HG03196 (cell line): ENCODE measurements around the gene PXYLP1.

ENCODE experiments used
- ATAC-seq: cut with Tn5 transposase; IDR thresholded peaks from one replicate; pipeline ENCODE4 v1.9.1; 2021; ENCODE audit not compliant: unreplicated experiment

PXYLP1 gene

DNA sequence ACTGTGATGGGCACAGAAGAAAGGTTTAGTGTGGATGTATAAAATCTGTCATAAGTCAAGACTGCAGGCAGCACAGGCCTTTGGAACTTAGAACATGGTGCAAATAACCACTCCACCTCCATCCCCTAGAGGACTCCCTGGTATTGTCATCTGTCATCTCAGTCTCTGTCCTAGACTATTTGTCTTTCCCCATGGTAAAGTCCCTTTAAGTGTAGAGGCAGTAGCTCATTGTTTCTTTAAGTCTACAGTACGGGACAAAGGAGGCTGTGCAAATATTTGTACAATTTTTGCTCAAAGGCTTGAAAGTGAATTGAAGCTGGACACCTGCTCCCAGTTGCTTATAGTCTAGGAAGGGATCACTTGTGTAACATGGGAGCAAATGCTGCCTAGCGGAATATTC, 3.2 kb upstream of the PXYLP1 start:
- ATAC-seq, result no peak

DNA sequence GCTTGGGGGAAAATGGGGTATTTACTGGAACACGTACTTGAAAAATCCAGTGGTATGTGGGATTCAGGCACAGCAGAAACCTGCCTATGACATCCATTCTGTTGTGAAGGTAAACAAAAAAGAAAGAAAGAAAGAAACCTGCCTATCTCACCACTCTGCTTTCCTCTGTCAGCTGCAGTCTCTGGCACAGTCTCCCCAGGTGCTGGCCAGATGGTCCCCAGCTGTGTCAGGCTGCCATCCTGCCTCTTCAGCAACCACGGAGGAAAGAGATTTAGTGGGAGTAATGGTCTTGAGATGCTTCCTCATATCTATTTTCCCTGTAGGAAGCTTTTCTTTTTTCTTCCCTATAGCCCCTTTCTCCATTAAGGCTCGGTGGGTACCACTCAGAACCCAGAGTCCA, 2.5 kb upstream of the PXYLP1 start:
- ATAC-seq, result no peak

DNA sequence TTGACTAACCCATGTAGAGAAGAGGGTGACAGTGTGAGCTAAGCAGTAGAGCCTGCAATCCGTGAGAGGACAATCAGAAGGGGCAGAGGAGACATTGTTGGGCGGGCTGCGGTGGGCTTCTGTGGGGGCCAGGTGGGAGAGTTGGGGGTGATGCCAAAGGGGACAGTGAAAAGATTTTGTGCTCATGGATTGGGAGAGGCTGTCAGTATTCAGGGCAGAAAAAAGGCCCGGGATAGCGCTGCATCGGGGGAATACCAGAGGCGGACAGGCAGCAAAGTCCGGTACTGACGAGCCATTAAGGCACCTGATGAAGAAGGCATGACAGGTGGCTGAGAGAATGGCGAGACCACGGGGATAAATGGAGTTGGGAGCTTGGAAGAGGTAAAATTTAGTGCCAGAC, 1.3 kb upstream of the PXYLP1 start:
- ATAC-seq, result no peak

DNA sequence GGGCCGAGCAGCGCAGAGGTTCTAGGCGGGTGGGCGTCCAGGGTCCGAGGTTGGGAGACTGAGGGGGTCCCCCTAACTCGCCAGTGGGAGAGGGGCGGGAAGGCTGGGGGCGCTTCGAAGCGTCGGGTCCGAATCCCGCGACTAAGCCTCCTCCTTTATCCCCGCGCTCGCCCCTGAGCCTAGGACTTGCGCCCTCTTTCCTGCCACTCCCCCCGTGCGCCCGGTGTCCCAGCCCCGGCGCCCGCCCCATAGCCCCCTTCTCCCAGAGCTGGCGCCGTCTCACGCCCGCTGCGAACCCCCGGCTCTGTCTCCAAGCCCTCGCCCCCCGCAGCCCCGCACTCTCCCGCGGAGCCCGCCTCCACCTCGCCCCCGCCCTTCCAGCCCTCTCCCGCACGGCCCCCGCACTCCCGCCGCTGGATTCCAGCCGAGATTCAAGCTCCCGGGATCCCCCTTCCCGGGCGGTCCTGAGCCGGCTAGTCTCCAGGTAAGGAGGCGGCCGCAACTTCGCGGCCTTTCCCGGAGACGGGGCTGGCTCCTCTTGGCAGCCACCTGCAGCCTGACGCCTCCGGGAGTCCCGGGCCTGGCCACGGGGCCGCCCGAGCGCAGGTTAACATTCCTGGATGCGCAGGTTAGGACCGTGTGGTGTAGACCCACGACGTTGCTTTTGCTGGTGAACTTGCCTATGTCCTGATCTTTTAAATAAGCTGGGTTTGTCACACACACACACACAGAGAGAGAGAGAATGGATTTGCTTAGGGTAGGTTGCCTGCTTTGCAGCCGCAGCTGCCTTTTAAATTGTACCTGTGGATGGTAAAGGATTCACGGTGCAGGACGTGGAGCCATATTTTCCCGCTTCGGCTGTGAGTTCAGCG, 563 bp downstream of the PXYLP1 start:
- no peak for ATAC-seq

- ATAC-seq, result no peak
Observed at GRCh38 chr3:141233457-141234161, 2.0 kb downstream of the PXYLP1 start.

GRCh38 chr3:141234283-141234682, 2.7 kb downstream of the PXYLP1 start:
- no peak for ATAC-seq

GRCh38 chr3:141235661-141236171, 4.1 kb downstream of the PXYLP1 start:
- ATAC-seq, result no peak

GRCh38 chr3:141236361-141236760, 4.7 kb downstream of the PXYLP1 start:
- no peak for ATAC-seq

- ATAC-seq, result no peak
Observed at GRCh38 chr3:141237701-141238521, 6.3 kb downstream of the PXYLP1 start.

GRCh38 chr3:141239511-141240281, 8.1 kb downstream of the PXYLP1 start:
- ATAC-seq, result no peak

DNA sequence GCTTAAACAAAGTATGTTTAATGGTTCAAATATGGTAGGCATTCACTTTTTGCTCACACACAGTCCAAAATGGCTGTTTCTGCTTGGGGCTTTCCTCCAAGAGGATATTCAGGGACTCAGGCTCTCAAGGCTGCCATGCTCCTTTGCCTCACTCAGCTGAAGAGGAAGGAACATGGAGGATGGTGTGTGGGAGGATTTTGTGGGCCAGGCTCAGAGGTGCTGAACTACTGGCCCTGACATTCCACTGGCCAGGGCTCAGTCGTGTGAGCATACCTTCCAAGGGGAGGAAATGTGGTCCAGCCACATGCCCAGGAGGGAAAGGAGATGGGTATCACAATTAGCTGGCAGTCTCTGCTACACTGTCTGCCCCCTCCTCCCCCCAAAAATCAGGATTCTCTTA, 8.7 kb downstream of the PXYLP1 start:
- ATAC-seq, result no peak

DNA sequence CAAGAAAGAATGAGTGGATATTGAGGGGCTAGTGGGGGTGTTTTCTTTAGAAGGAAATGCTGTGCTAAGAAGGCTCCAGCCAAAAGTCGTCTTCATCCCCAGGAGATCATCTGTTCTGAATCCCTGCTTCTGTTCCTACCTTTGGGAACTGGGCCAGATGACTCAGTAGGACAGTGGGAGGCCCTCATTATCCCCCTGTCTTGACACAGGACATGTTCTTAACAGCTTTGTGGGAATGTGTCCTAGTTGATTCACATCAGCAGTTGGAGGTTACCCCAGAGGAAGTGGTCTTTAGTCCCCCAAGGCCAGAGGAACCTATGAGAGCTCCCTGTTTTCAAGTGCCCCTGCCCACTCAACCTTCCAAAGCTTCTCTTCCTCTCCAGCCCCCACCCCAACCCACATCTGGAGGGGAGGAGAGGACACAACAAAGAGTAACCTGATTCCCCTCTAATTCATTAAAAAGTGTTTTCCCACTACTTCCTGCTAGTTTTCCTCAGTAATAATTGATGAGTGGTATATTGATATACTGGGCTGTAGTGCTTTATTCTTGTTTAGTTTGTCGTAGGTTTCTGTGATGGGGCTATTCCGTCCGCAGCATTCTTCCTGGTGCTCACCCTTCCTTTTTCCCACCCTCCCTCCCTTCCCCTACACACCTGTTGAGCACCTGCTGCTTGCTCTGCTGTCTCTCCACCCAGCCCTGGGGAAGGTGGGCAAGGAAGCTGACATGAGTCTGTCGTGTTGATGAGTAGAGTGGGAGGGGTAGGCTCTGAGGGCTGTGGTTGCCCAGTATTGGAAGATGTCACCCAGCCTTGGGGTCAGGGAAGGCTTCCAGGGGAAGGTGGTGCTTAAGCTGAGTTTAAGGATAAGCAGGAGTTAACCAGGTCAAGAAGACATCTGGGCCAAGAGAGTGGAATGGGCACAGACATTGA, 9.3 kb downstream of the PXYLP1 start:
- ATAC-seq, result no peak

- ATAC-seq, result no peak
Observed at GRCh38 chr3:141241616-141242376, 10.2 kb downstream of the PXYLP1 start.

DNA sequence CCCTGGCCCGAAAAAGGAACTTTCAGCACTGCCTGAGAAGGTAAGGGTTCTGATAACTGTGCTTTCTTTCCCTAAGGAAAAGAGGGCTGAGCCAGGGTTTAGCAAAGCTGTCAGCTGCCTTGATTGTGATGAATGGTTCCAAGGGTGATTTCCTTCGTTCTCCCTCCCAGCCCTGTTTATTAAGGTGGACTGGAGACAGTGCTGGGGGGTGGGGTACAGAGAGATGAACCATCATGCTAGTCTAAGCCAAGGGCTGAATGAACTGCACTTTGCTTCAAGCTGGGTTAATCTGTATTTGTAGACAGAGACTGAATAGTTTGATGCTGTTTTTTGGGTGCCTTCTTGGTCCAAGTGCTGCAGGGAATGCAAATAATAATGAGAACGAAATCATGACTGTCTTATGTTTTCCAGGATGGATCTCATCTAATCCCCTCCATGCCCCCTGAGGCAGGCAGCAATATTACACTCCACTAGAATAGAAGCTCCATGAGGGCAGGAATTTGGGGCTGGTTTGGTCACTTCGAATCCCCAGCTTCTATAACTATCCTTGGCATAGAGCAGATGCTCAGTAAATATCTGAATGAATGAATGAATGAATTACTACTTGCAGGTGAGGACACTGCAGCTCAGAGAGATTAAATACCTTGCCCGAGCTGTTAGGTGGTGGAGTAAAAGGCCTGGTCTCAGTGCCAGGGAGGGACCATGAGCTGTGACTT, 10.9 kb downstream of the PXYLP1 start:
- no peak for ATAC-seq

DNA sequence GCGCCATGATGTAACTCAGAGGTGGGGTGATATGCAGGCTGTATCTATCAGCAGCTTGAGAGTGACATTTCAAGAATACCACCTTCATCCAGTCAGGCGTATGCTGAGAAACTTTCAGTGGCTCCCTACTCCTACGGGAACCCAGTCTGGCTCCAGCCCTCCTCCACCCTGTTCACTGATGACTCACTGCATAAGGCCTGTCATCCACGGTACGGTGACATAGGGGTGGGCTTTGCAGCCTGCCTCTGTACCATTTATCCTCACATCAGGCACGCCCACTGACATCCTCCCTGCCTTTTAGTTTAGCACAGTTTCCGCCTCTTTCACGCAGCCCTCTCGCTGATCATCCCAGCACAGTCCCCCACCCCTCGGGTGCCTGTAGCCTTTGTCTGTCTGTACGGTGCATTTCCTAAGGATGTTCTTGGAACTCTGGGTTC, 11.7 kb downstream of the PXYLP1 start:
- no peak for ATAC-seq

GRCh38 chr3:141246224-141246957, 14.8 kb downstream of the PXYLP1 start:
- ATAC-seq, result no peak

DNA sequence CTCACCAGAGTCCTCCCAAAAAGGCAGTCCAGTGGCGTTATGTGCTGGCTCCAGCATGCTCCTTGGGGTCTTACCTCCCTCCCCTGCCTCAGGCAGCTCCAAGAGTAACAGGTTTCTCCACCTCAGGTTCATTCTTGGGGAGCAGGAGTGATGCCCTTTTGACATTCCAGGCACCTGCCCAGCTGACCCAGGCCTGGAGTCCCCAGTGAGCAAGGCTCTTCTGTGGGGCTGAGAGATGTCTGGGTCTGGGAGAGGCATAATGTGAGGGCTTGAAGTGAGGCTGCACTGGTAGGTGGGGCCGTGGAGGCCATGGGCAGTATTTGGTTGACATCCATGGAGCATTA, 15.3 kb downstream of the PXYLP1 start:
- ATAC-seq, result no peak
